B cell (primary cell): ENCODE results near the gene PNLIPRP2. TPM values are rescaled to one million over a fixed set of nuclear protein-coding genes. Genes with fewer than 3 reads are reported as not detected.

Source experiments
- ATAC-seq: fragments of 200-7000 bp; cut with Tn5 transposase; one replicate; pipeline ENCODE4 v1.10.0; 2021; ENCODE audit warnings: low read depth, mild to moderate bottlenecking, moderate number of reproducible peaks, moderate library complexity
- CTCF ChIA-PET: fragments of 350-600 bp; sonication (Branson Sonifier 250); formaldehyde crosslinking; loops from one replicate; lab custom pipeline; 2021; ENCODE audit warnings: antibody characterized with exemption, inconsistent platforms; lab: Charles Lee
- POLR2A ChIA-PET: fragments of 350-600 bp; sonication (Branson Sonifier 250); formaldehyde crosslinking; loops from one replicate; lab custom pipeline; 2021; ENCODE audit warnings: antibody characterized with exemption; lab: Charles Lee
- DNase-seq: peaks from one replicate; pipeline ENCODE4 v3.0.0; 2013
- H2AFZ ChIP-seq: 2 replicates; pipeline ENCODE4 v1.6.1; 2012; ENCODE audit warnings: mild to moderate bottlenecking, low read depth, low read length; ENCODE audit not compliant: insufficient read depth, poor library complexity, severe bottlenecking
- H3K27ac ChIP-seq, 2 donors: 1 replicate in 1 of 2; 2 replicates in 1 of 2; pipeline ENCODE4 v1.5.1; 2012 to 2013; ENCODE audit warnings: low read length in 2 of 2, mild to moderate bottlenecking in 2 of 2, moderate library complexity in 1 of 2
- H3K27me3 ChIP-seq, 4 experiments: fragments of 200-600 bp in 1 of 4; sonication (generic) in 1 of 4; replicated peaks in 1 of 4; 1 replicate in 2 of 4; 2 replicates in 2 of 4; pipeline versions ENCODE4 v1.6.1 to v1.7.0; 2013 to 2016; ENCODE audit warnings: low read length in 3 of 4, mild to moderate bottlenecking in 2 of 4, mixed read lengths in 1 of 4, moderate library complexity in 1 of 4; ENCODE audit not compliant: insufficient read depth in 4 of 4, control insufficient read depth in 3 of 4; ENCODE audit errors: control extremely low read depth in 1 of 4
- H3K36me3 ChIP-seq, 2 experiments: replicated peaks in 1 of 2; 1 replicate in 1 of 2; 2 replicates in 1 of 2; pipeline versions ENCODE4 v1.6.1 to v1.7.1; 2013; ENCODE audit warnings: low read length in 1 of 2; ENCODE audit not compliant: insufficient read depth in 2 of 2, control insufficient read depth in 1 of 2; ENCODE audit errors: control extremely low read depth in 1 of 2, extremely low read depth in 1 of 2
- H3K4me1 ChIP-seq, 2 donors: fragments of 200-600 bp in 1 of 2; sonication (generic) in 1 of 2; 1 replicate in 1 of 2; 2 replicates in 1 of 2; pipeline versions ENCODE4 v1.5.1 to v1.6.1; 2013 to 2017; ENCODE audit warnings: low read length in 2 of 2; ENCODE audit not compliant: control insufficient read depth in 2 of 2, insufficient read depth in 2 of 2
- H3K4me2 ChIP-seq: replicated peaks from 2 replicates; pipeline ENCODE3; 2012; ENCODE audit warnings: mild to moderate bottlenecking, low read depth, low read length; ENCODE audit not compliant: poor library complexity, severe bottlenecking
- H3K4me3 ChIP-seq, 5 experiments: fragments of 200-600 bp in 1 of 5; sonication (generic) in 1 of 5; 1 replicate in 3 of 5; 2 replicates in 2 of 5; pipeline versions ENCODE4 v1.5.1 to v1.7.0; 2011 to 2016; ENCODE audit warnings: low read length in 4 of 5, mild to moderate bottlenecking in 4 of 5, low read depth in 2 of 5, control low read depth in 1 of 5, moderate library complexity in 1 of 5; ENCODE audit not compliant: insufficient read depth in 1 of 5; ENCODE audit errors: control extremely low read depth in 1 of 5, extremely low read depth in 1 of 5
- H3K79me2 ChIP-seq: fragments of 200-600 bp; sonication (generic); one replicate; pipeline ENCODE4 v1.6.0; 2016; ENCODE audit warnings: low read length; ENCODE audit not compliant: control insufficient read depth, insufficient read depth
- H3K9ac ChIP-seq: fragments of 200-600 bp; sonication (generic); 2 replicates; pipeline ENCODE4 v1.6.1; 2017; ENCODE audit warnings: mild to moderate bottlenecking, low read length, moderate library complexity
- H3K9me3 ChIP-seq, 3 donors: one replicate each; pipeline versions ENCODE4 v1.6.1 to v1.7.1; 2013; ENCODE audit warnings: low read length in 2 of 3; ENCODE audit not compliant: control insufficient read depth in 2 of 3, insufficient read depth in 1 of 3; ENCODE audit errors: control extremely low read depth in 1 of 3
- H4K20me1 ChIP-seq: 2 replicates; pipeline ENCODE4 v1.6.0; 2012; ENCODE audit warnings: mild to moderate bottlenecking, low read length; ENCODE audit not compliant: insufficient read depth, control insufficient read depth, poor library complexity, severe bottlenecking
- H3K27ac Mint-ChIP-seq: one replicate; pipeline ENCODE4 v1.8.0; 2021; ENCODE audit warnings: mixed read lengths
- H3K27me3 Mint-ChIP-seq: one replicate; pipeline ENCODE4 v1.8.0; 2021; ENCODE audit warnings: mixed read lengths
- H3K4me1 Mint-ChIP-seq: one replicate; pipeline ENCODE4 v1.8.0; 2021; ENCODE audit warnings: mixed read lengths
- H3K4me3 Mint-ChIP-seq: one replicate; pipeline ENCODE4 v1.8.0; 2021; ENCODE audit warnings: mixed read lengths
- H3K9me3 Mint-ChIP-seq: one replicate; pipeline ENCODE4 v1.8.0; 2022; ENCODE audit warnings: mixed read lengths; ENCODE audit not compliant: insufficient read depth
- CTCF ChIP-seq: fragments of 200-600 bp; IDR thresholded peaks from one replicate; pipeline ENCODE4 v1.8.0; 2022; ENCODE audit warnings: antibody characterized with exemption, mild to moderate bottlenecking
- EZH2 ChIP-seq: IDR thresholded peaks from 2 replicates; pipeline ENCODE4 v1.6.1; 2012; ENCODE audit warnings: borderline replicate concordance, low read depth, mild to moderate bottlenecking, moderate library complexity, low read length; ENCODE audit not compliant: insufficient read depth, poor library complexity, severe bottlenecking
- WGBS: methylation state at CpG from one replicate; pipeline ENCODE4 v1.1.5; 2013; ENCODE audit warnings: missing lambda C conversion rate; ENCODE audit not compliant: insufficient coverage; 5-methylcytosine and 5-hydroxymethylcytosine counted together
- intact Hi-C: fragments of 100-400 bp; cut with micrococcal nuclease; formaldehyde crosslinking; loops from one replicate; pipeline ENCODE4 v1.10.0; 2022
- polyA plus RNA-seq: library from polyadenylated mRNA; depleted of rRNA; stranded (reverse); fragments of >200 nt; gene quantifications from 2 replicates; pipeline ENCODE4 v1.2.3, GENCODE V29; 2012
- total RNA-seq, 2 donors: library from RNA; stranded (reverse); fragments of 120-200 nt in 1 of 2; gene quantifications; 1 replicate in 1 of 2; 2 replicates in 1 of 2; pipeline versions ENCODE4 v1.2.3 to v1.2.4, GENCODE V29; 2013 to 2022

Gene PNLIPRP2
- total and polyA plus RNA-seq, 2 donors (not counting 1 experiment from before 2014, with no cell fraction given): not detected

- H3K4me3 ChIP-seq: no peak overlapping the region
- intact Hi-C loops: no loop called here
- H3K79me2 ChIP-seq: no peaks in the 10 kb centered on the region
- H3K4me3 Mint-ChIP-seq: no peak overlapping the region
- no peaks in the 10 kb centered on the region for H3K4me1 ChIP-seq
- no peak overlapping the region for H3K4me2 ChIP-seq
- ChIA-PET POLR2A (no interaction called here), CTCF (no interaction called here)
- DNase-seq: no peak
- H3K9me3 ChIP-seq: peaks cover 0 to 4% (median 0%) of the 10 kb centered on the region in 3 donors
- TF ChIP-seq CTCF: no peak
- no peak overlapping the region for H3K27ac Mint-ChIP-seq
- H3K27me3 ChIP-seq: peaks cover 0 to 4% (median under 1%) of the 10 kb centered on the region in 4 experiments
- H3K9me3 Mint-ChIP-seq: no peaks in the 10 kb centered on the region
- WGBS: 86% methylated on average over 11 of the region's 11 CpGs
- no peak overlapping the region for H3K27ac ChIP-seq
- H3K36me3 ChIP-seq: no peaks in the 10 kb centered on the region
- no peaks in the 10 kb centered on the region for H4K20me1 ChIP-seq
- no peak overlapping the region for H2AFZ ChIP-seq
- ATAC-seq: no peak
- H3K27me3 Mint-ChIP-seq: peaks cover 13% of the 10 kb centered on the region
- H3K4me1 Mint-ChIP-seq: no peaks in the 10 kb centered on the region
- H3K9ac ChIP-seq: no peak overlapping the region
Observed at GRCh38 chr10:116621934-116622655, 1.3 kb downstream of the PNLIPRP2 start.

GRCh38 chr10:116625845-116626244 lies 5.1 kb downstream of the PNLIPRP2 start:
- Histone ChIP-seq H4K20me1 (no peaks in the 10 kb centered on the region), H3K27ac (no peak overlapping the region), H3K79me2 (no peaks in the 10 kb centered on the region), H3K9me3 (peaks cover 0 to 3% (median 0%) of the 10 kb centered on the region in 3 donors), H3K36me3 (no peaks in the 10 kb centered on the region), H3K4me3 (no peak overlapping the region), H2AFZ (no peak overlapping the region), H3K4me1 (no peaks in the 10 kb centered on the region), H3K27me3 (peaks cover 0 to 4% (median under 1%) of the 10 kb centered on the region in 4 experiments), H3K4me2 (no peak overlapping the region), H3K9ac (no peak overlapping the region)
- no peak overlapping the region for H3K4me3 Mint-ChIP-seq
- DNase-seq (no peak), ATAC-seq (no peak)
- no peaks in the 10 kb centered on the region for H3K4me1 Mint-ChIP-seq
- intact Hi-C loops: no loop called here
- no peaks in the 10 kb centered on the region for H3K9me3 Mint-ChIP-seq
- no peak for TF ChIP-seq CTCF
- TF ChIP-seq EZH2: no peak
- ChIA-PET CTCF (no interaction called here), POLR2A (no interaction called here)
- H3K27me3 Mint-ChIP-seq: peaks cover 19% of the 10 kb centered on the region
- H3K27ac Mint-ChIP-seq: no peak overlapping the region
- 90% methylated on average over 4 of the region's 7 CpGs for WGBS
